GM19328 (cell line): ENCODE results near the gene AP1G1.

Experiments
- ATAC-seq: cut with Tn5 transposase; IDR thresholded peaks from one replicate; pipeline ENCODE4 v1.9.1; 2021; ENCODE audit warnings: mild to moderate bottlenecking, moderate library complexity; ENCODE audit not compliant: unreplicated experiment

The AP1G1 gene

DNA sequence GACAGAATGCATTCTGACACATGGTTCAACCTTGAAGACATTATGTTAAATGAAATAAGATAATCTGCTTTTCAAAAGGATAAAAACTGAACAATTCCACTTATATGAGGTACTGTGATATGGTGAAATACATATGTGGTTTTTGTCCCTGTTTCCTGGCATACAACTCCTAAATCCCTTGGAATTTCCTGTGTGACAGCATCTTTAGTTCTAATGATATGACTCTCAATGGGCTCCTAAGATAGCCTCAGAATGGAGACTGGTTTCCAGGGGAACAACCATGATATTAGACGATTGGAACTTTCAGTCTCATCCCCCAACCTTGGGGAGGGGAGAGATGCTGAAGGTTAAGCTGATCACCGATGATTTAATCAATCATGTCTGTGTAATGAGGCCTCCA lies 46.4 kb downstream of the AP1G1 start:
- no peak for ATAC-seq

DNA sequence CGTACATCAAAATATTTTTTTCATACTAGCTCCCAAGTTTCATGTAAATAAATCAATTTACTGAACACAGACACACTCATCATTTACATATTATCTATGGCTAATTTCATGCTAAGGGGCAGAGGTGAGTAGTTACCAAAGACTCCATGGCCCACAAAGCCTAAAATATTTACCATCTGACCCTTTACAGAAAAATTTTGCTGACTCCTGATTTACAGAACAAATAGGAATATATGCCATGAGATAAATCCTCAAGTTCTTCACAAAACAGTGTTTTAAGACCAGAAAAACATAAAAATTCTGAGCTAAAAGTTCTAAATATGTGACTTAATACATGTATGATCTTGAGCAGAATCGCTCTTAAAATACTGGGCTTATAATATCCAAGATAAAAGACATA lies 47.5 kb downstream of the AP1G1 start:
- ATAC-seq, result no peak

DNA sequence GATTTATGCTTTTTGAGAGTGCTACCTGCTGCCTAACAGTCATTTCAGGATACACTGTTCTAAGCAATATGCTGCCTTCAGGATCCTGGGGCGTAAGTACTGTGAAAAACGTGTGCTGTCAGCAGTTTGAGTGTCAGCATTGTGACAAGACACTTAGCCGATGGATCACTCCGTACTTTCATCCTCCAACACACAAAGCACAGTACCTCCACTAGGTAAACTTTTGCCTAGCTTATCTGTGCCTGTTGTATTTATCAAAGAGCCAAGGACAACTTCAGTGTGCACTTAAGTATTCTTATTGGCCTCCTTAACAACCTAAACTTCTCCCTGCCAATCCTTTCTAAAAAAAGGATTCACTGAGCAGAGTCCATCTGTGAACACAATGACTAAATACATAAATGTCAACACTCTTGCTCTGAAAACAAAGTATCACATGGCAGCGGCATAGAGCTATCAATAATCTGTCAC lies 50.3 kb downstream of the AP1G1 start:
- ATAC-seq, result no peak

DNA sequence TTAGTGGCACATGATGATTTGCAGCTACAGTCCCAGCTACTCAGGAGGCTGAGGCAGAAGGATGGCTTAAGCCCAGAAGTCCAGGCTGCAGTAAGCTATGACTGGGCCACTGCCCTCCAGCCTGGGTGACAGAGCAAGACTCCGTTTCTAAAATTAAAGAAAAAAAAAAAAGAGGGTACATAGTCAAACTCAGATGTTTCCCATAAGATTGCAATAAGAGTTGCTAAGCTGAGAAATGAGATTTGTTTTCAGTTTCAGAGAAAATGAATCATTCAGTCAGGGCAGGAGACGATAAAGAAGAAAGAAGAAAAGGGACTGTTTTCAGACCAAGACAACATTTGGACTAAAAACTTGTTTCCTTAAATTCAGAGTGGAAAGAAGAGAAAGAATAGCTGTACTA lies 54.0 kb downstream of the AP1G1 start:
- no peak for ATAC-seq

DNA sequence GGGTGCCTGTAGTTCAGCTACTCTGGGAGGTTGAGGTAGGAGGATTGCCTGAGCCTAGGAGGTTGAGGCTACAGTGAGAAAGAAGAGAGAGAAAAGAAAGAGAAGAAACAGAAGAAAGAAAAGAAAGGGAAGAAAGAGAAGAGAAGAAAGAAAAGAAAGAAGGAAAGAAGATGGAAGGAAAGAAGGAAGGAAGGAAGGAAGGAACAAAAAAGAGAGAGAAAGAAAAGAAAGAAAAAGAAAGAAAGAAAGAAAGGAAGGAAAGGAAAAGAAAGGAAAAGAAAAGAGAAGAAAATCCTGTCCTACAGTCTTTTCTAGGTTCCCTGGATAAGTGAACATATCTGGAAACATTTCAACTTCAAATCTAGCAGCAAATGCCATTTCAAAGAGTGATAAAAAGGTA lies 54.5 kb downstream of the AP1G1 start:
- no peak for ATAC-seq

DNA sequence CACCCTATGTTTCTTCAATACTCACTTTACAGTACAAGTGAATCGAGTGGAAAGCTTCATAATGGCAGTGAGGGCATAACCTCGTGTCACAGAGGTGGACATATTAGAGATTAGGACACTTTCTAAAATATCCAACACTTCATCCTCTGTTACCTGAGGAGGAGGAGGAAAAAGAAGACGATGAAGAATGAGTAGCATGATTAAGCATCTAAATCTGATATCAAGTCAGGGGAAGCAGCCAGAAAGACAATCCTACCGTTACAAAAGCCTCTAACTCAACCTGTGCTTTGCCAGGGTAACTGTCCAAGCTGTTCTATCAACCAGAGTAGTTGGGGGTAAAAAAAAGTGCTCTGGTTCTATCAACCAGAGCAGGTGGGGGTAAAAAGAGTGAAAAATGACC lies 60.4 kb downstream of the AP1G1 start:
- ATAC-seq, result no peak

DNA sequence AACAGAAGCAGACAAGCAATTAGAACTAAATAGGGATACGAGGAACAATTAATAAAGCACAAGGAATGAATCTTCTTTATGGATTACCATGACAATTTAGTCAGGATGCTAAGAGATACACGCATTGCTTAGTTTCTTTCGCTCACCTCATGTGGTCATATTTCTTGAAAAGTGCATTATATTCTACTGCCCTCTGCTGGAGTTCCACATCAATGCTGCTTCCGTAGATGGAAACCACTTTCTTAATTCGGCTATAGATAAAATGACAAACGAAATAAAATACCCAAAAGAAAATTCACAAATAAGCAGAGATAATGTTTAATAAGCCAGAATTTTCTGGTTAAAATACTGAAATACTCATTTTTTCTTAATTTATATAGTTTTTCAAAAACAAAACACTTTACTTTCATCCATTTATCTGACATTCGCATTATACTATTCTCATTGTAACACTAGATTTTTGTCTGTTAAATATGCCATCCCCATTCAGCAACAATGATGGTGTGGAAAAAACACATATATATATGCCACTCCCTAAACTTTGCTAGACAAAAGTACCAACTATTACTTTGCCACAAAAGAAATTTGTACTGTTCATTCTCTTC lies 62.1 kb downstream of the AP1G1 start:
- ATAC-seq, result no peak

DNA sequence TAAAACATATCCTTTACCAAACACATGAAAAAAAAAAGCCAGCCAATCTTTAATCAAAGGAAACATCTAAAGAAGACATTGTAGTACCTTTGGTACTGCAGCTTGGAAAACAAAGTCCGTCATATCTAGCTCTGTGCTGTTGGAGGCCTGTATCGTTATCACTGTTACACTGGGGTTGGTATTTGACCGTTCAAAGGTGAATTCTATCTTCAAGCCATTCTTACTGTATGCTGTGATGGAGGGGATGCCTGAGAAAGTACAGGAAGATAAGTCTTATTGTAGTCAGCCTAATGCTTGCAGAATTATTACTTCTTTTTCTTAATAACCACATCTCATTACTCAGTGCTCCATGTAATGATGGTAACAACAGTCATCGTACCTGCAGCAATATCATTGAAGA lies 69.8 kb downstream of the AP1G1 start:
- no peak for ATAC-seq

DNA sequence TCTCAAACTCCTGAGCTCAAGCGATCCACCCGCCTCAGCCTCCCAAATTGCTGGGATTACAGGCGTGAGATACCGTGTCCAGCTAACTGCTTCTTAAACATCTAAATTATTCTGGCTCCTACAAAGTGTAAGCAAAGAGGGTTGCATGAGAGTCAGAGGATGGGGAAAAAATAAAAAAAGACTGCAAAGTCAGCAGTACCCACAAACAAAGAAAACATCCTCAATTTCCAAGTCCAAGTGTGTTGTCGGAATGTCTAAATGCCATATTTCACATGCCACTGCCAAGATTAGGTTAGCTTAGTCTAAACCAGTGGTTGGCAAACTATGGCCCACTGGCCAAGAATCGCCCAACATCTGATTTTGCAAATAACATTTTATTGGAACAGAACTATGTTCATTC lies 71.1 kb downstream of the AP1G1 start:
- no peak for ATAC-seq

DNA sequence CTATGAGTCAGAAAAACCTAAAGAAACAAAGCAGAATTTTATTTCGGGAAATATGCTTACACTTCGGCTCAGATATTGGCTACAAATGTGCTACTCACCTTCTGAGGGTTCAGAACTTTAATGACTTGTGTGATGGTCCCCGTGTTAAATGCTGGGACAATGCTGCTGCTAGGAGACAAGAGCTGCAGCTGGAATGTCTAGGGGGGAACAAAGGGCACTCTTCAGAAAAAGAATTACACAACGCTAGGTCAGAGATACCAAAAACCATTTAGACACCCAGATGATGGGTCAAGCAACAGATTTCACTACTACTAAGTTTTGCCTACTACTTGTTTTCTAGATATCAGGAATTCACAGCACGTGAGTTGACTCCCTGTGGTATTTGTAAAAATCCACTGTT lies 74.1 kb downstream of the AP1G1 start:
- no peak for ATAC-seq

DNA sequence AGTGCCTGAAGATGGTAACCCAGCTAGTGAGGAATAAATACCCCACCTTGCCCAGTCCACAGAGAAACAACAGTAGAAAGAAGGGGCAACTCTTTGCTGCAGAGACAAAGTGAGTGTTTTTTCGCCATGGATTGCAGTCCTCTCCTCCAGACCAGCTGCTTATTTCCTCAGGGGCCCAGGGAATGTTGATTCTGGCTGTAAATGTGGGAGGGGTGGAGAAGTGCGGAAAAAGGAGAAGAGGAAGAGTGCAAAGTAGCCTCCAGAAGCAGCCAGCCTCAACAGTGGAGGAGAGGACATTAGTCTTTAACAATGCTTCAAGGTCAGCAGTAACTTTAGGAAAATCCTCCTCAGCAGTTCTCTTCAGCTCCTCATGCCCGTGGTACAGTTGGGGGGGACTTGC lies 76.0 kb downstream of the AP1G1 start:
- no peak for ATAC-seq

DNA sequence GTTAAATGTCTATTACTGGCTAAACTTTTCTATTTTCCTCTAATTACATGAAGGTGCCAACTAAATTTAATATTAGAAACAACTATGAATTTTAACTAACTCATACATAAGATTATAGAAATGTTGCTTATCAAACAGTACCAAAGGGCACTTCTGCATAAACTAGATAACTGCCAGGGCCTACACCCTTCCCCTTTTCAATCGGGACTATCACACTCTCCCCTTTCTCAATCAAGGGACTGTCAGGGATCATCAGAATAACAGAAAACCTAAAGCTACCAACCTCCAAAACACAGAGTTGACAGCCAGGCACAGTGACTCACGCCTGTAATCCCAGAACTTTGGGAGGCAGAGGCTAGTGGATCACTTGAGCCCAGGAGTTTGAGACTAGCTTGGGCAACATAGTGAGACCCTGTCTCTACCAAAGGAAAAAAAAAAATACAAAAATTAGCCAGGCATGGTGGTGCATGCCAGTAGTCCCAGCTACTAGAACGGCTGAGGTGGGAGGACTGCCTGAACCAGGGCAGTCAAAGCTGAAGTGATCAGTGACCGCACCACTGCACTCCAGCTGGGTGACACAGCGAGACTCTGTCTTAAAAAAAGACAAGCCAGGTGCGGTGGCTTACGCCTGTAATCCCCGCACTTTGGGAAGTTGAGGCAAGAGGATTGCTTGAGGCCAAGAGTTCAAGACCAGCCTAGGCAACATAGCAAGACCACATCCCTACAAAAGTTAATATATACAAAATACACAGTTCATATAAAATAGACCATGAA lies 80.9 kb downstream of the AP1G1 start:
- ATAC-seq, result no peak

DNA sequence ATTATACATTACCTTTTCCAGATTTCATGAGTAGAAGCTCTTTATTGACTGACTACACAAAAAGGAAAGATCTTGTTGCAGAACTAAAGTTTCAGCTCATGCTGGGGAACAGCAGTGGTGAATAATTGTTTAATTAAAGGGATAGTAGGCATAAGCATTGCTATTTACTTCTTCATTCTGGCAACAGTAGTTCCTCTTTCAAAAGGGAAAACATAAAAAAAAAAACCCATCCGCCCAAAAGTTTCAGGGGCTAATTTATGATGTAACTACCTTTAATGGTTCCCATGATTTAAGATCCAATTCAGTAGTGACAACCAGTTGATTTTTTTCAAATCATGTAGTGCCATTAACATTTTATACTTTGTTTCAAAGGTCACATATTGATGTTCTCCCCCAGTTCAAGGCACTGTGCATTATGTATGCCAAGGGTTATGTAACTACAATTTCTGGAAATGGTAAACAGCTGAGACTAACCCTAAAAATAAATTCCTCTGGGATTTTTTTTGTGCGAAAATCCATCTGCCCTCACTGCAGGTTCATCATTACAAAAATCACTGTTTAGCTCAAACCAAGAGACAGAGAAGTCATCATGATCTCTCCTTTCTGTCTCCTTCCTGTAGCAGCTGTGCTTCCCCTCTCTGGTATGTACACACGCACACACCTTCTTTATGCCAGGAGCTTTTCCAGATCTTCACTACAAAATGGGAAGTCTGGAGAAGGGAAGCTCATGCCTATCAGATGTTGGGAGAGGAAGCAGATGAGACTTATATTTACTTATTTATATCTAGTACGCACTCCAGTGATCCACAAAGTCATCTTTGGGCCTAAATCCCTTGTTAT lies 81.9 kb downstream of the AP1G1 start:
- ATAC-seq, result no peak

DNA sequence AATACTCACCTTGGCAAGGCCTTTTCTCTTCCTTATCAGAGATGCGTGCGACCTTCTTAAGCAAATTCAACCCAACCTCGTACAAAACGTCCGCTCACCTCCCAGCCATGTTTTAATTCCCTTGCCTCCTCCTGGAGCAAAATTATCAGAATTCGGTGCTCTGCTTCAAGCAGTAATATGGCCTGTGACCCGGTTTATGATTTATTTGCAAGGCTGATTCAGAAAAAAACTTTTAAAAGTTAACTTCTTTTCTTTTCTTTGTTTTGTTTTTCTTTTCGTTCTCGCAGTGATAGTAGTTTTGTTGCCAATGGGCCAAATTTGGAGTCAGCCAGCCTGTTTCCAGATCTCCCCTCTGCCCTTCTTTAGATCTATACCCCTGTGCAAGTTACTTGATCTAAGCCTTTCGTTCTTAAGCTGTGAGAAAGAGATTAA lies 84.3 kb downstream of the AP1G1 start, which contains the start of gene PHLPP2:
Gene PHLPP2, minus strand, starts transcription at position 382 of the 432 bp plus-strand sequence. CDS start 9,906 bp downstream, outside the sequence.
- no peak for ATAC-seq

DNA sequence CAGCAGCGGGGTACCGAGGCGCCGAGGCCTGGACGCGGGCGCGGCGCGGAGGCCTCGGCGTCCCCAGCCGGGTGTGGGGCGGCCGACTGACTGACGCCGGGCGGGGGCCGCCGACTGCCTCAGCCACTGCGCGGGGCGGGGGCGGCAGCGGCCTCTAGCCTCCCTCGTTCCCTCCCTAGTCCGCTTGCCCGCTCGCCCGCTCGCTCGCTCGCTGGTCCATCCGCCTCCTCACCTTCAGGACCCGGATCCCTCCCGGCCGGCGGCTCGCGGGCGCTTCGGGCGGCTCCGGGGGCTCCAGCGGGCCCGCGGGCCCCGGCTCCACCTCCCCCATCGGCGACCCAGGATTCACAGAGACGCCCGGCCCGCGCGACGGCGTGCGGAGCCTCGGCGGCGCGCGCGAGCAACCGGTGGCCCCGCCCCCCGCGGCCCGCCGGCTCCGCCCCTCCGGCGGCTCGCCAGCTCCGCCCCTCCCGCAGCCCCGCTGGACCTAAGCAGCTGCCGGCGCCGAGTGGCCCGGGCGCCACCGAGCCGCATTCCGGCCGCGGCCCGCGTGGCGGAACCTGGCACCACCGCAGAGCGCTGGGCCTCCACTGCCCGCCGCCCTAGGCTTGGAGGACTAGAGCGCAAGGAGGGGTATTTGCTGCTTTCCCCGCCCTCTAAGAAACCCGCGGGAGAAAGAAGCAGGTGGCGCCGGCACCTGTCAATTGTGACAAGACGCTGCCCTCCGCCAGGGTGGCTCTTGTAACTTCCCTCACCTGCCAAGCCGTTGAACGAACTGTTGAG lies 84.9 kb downstream of the AP1G1 start:
- peak; percentile 72 for ATAC-seq

DNA sequence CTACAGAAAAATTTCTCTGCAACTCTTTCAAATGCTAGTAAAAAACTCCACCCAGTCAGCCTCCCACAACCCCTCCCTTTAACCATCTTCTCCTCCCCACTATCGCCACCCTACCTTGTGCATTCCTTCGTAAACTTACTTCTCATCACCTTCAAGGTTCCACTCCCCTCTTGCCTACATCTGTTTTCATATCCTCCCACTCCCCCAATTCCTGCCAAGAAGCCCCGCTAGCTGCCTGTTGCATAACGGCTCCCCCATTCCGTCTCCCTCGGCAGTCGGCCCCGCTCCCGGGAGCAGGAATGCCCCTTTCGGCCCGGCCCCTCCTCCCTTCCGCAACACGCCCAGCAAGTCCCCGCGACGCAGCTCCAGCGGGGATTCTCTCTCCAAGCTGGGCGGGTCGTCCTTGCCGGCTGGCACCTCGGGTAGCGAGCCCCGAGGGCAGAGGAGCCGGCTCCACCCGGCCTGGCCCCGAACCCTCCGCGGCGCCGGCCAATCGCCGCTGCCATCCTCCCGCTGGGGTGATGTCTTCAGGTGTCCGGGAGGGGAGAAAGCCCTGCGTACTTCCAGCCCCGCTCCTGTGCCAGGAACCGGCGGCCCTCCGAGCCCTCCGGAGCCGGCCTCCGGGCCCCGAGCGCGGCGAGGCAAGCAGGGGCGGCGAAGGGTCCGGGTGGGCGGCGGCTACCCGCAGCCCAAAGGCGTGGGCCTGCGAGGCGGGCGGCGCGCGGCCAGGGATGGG lies 85.7 kb downstream of the AP1G1 start:
- peak; percentile 21 for ATAC-seq

DNA sequence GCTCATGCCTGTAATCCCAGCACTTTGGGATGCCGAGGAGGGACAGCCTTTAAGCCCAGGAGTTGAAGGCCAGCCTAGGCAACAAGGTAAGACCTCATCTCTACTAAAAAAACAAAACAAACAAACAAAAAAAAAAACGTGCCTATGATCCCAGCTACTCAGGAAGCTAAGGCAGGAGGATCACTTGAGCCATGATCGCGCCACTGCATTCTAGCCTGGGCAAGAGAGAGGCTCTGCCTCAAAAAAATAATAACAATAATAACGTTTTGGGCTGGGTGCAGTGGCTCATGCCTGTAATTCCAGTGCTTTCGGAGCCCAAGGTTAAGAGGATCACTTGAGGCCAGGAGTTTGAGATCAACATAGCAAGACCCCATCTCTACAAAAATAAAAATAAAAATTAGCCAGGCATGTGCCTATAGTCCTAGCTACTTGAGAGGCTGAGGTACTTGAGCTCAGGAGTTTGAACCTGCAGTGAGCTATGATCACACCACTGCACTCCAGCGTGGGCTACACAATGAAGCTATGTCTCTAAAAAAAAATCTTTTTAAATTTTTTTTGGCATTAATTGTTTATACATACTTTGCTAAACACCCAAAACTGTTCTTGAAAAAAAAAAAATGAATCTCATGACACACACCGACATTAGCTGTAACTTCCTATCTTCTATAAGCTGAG lies 87.4 kb downstream of the AP1G1 start:
- no peak for ATAC-seq

DNA sequence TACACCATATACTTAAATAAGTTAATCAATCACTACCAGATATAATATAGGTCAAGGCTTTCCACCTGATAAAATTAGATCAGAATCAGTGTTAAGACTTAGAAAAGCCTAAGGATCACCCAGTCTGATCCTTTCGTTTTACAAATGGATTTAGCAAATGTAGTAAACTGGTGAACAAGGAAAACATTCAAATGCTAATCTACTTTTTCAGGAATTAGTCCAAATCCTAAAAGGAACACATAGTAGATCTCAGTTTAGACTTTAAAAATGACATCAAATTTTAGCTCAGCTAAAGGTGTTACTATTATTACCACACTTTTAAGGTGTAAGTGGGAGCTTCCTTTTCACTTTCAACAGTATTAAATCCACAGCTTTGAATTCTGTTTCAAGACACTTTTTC lies 96.1 kb downstream of the AP1G1 start:
- no peak for ATAC-seq

DNA sequence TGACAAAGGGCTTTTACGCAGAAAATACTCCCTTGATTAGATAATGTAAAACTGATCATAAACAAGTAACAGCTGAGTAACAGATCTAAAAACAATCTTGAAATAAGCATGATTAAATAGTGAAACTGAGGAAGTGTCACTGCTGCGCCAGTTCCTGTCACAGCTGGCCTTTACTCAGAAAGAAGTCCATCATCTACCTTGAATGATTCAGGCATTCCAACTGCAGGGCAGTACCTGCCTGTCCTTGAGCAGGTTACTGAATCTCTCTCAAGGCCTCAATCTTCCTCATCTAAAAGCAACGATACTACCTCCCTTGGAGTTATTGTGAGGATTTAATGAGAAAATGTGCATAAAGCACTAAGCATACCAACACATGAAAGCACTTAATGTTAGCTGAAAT lies 96.8 kb downstream of the AP1G1 start:
- no peak for ATAC-seq
